GM23338 (cell line): ENCODE measurements around the gene RBM33. TPM values are rescaled to one million over a fixed set of nuclear protein-coding genes. Genes with fewer than 3 reads are reported as not detected.

Experiments used
- ATAC-seq: fragments of 200-7000 bp; cut with Tn5 transposase; 3 replicates; pipeline ENCODE4 v1.9.1; 2020
- DNase-seq: peaks from one replicate; pipeline ENCODE4 v3.0.0-alpha.2; 2015; ENCODE audit warnings: low spot score
- H2AFZ ChIP-seq: fragments of 200-600 bp; sonication (generic); 2 replicates; pipeline ENCODE4 v1.8.0; 2016; ENCODE audit warnings: antibody characterized with exemption, mild to moderate bottlenecking, moderate library complexity
- H3F3A ChIP-seq: fragments of 200-600 bp; sonication (generic); replicated peaks from 2 replicates; pipeline ENCODE4 v1.8.0; 2017; ENCODE audit warnings: antibody characterized with exemption, mixed run types, low read depth
- H3K27ac ChIP-seq: fragments of 200-600 bp; sonication (generic); 2 replicates; pipeline ENCODE4 v1.6.1; 2016; ENCODE audit warnings: low read depth
- H3K27me3 ChIP-seq: fragments of 200-600 bp; sonication (generic); 2 replicates; pipeline ENCODE4 v1.8.0; 2016; ENCODE audit warnings: mild to moderate bottlenecking, mixed run types, moderate library complexity; ENCODE audit not compliant: insufficient read depth
- H3K36me3 ChIP-seq: fragments of 200-600 bp; sonication (generic); 2 replicates; pipeline ENCODE4 v1.8.0; 2016; ENCODE audit warnings: mild to moderate bottlenecking; ENCODE audit not compliant: insufficient read depth
- H3K4me1 ChIP-seq: fragments of 200-600 bp; sonication (generic); 2 replicates; pipeline ENCODE4 v1.8.0; 2016; ENCODE audit warnings: mild to moderate bottlenecking, moderate library complexity; ENCODE audit not compliant: insufficient read depth
- H3K4me2 ChIP-seq: fragments of 200-600 bp; sonication (generic); 2 replicates; pipeline ENCODE4 v1.7.1; 2017; ENCODE audit warnings: mixed run types
- H3K4me3 ChIP-seq: fragments of 200-600 bp; sonication (generic); 2 replicates; pipeline ENCODE4 v1.6.1; 2016; ENCODE audit warnings: mixed run types
- H3K79me2 ChIP-seq: fragments of 200-600 bp; sonication (generic); replicated peaks from 2 replicates; pipeline ENCODE4 v1.8.0; 2017; ENCODE audit warnings: mild to moderate bottlenecking; ENCODE audit not compliant: insufficient read depth
- H3K9me2 ChIP-seq: fragments of 200-600 bp; sonication (generic); 2 replicates; pipeline ENCODE4 v1.8.0; 2017; ENCODE audit not compliant: insufficient read depth
- H4K20me1 ChIP-seq: fragments of 200-600 bp; sonication (generic); replicated peaks from 2 replicates; pipeline ENCODE4 v1.8.0; 2017; ENCODE audit warnings: mild to moderate bottlenecking; ENCODE audit not compliant: insufficient read depth
- H3K27ac Mint-ChIP-seq: 2 replicates; pipeline ENCODE4 v1.8.0; 2020; ENCODE audit warnings: inconsistent platforms, mild to moderate bottlenecking, moderate library complexity, mixed read lengths
- H3K27me3 Mint-ChIP-seq: 3 replicates; pipeline ENCODE4 v1.8.0; 2022; ENCODE audit warnings: low read depth, mild to moderate bottlenecking, moderate library complexity, mixed read lengths, inconsistent platforms; ENCODE audit not compliant: insufficient read depth, poor library complexity
- H3K36me3 Mint-ChIP-seq: 3 replicates; pipeline ENCODE4 v1.8.0; 2021; ENCODE audit warnings: low read depth, mild to moderate bottlenecking, inconsistent platforms, moderate library complexity, mixed read lengths
- H3K4me1 Mint-ChIP-seq: 3 replicates; pipeline ENCODE4 v1.8.0; 2020; ENCODE audit warnings: mild to moderate bottlenecking, inconsistent platforms, mixed read lengths
- H3K4me3 Mint-ChIP-seq: 3 replicates; pipeline ENCODE4 v1.8.0; 2021; ENCODE audit warnings: moderate library complexity, mild to moderate bottlenecking, inconsistent platforms, mixed read lengths
- H3K9me3 Mint-ChIP-seq: 3 replicates; pipeline ENCODE4 v1.8.0; 2020; ENCODE audit warnings: moderate library complexity, mild to moderate bottlenecking, inconsistent platforms, mixed read lengths
- POLR2AphosphoS5 ChIP-seq: IDR thresholded peaks from 2 replicates; pipeline ENCODE4 v1.6.1; 2016; ENCODE audit warnings: antibody characterized with exemption, low read depth
- REST ChIP-seq: IDR thresholded peaks from one replicate; pipeline ENCODE4 v1.6.1; 2018; ENCODE audit warnings: antibody characterized with exemption; ENCODE audit not compliant: unreplicated experiment
- ZNF114 ChIP-seq: fragments of 250-450 bp; sonication (Bioruptor Pico); IDR thresholded peaks from 2 replicates; pipeline ENCODE4 v1.5.0; 2020; ENCODE audit warnings: mild to moderate bottlenecking, moderate library complexity
- ZNF331 ChIP-seq: fragments of 250-450 bp; sonication (Bioruptor Pico); IDR thresholded peaks from 2 replicates; pipeline ENCODE4 v1.5.0; 2020; ENCODE audit warnings: low read depth, mild to moderate bottlenecking, moderate library complexity
- ZNF462 ChIP-seq: fragments of 250-450 bp; sonication (Bioruptor Pico); IDR thresholded peaks from 2 replicates; pipeline ENCODE4 v1.5.0; 2020; ENCODE audit warnings: mild to moderate bottlenecking, moderate library complexity
- polyA plus RNA-seq: library from polyadenylated mRNA; unstranded; fragments of >200 nt; fragmentation: Nextera tagmentation; extraction: Ambion mirVana; gene quantifications from 2 replicates; pipeline ENCODE4 v1.2.1, GENCODE V29; 2016
- total RNA-seq: library from RNA; depleted of rRNA; stranded (reverse); fragments of >200 nt; shearing (Covaris generic); gene quantifications from 2 replicates; pipeline ENCODE4 v1.2.3, GENCODE V29; 2014

RBM33 gene
- total and polyA plus RNA-seq, 2 experiments from 2014 or later: 47.7 to 94.7 TPM

- TF ChIP-seq ZNF462 (no peak), ZNF114 (CRISPR knock-in tag) (no peak)
Observed at GRCh38 chr7:155819186-155819585, 174.7 kb downstream of the RBM33 start (continued).

GRCh38 chr7:155820246-155820645 is 175.8 kb downstream of the RBM33 start:
- TF ChIP-seq ZNF331 (CRISPR knock-in tag): no peak
- no peak for TF ChIP-seq REST
- no peak for TF ChIP-seq POLR2AphosphoS5

More at GRCh38 chr7:155820246-155820645, 175.8 kb downstream of the RBM33 start:
- Histone ChIP-seq H3K27me3 (peaks cover 5% of the 10 kb centered on the region; the same call in 1 of the 2 replicates), H3F3A (no peaks in the 10 kb centered on the region), H2AFZ (no peak overlapping the region), H3K4me1 (no peaks in the 10 kb centered on the region), H3K4me2 (no peak overlapping the region), H4K20me1 (no peaks in the 10 kb centered on the region), H3K4me3 (no peak overlapping the region), H3K36me3 (no peaks in the 10 kb centered on the region), H3K9me2 (no peaks in the 10 kb centered on the region), H3K79me2 (no peaks in the 10 kb centered on the region), H3K27ac (no peak overlapping the region)
- Mint-ChIP-seq H3K9me3 (peaks cover 4% of the 10 kb centered on the region; the same call in 1 of the 3 replicates), H3K27me3 (peaks cover 18% of the 10 kb centered on the region), H3K4me1 (peaks cover 5% of the 10 kb centered on the region; the same call in 2 of the 3 replicates), H3K36me3 (no peaks in the 10 kb centered on the region), H3K27ac (no peak overlapping the region), H3K4me3 (no peak overlapping the region)
- no peak for ATAC-seq
- DNase-seq: no peak
